SK-N-SH treated with all-trans-retinoic acid at 6 μM for 48 hours (cell line): ENCODE data around the gene GAPVD1.

Source experiments
- ATAC-seq: fragments of 200-7000 bp; cut with Tn5 transposase; 3 replicates; pipeline ENCODE4 v1.9.1; 2020; ENCODE audit warnings: mild to moderate bottlenecking, moderate library complexity
- ARNTL ChIP-seq: fragments of 450-650 bp; formaldehyde crosslinking; IDR thresholded peaks from 2 replicates; pipeline ENCODE4 v1.5.0; 2020; ENCODE audit warnings: low read depth, mild to moderate bottlenecking, moderate library complexity, borderline replicate concordance
- BACH2 ChIP-seq: fragments of 250-450 bp; sonication (Bioruptor Pico); IDR thresholded peaks from 2 replicates; pipeline ENCODE4 v1.9.0; 2021; ENCODE audit warnings: mild to moderate bottlenecking, borderline replicate concordance
- CREB5 ChIP-seq: fragments of 250-450 bp; sonication (Bioruptor Pico); IDR thresholded peaks from 2 replicates; pipeline ENCODE4 v1.5.1; 2020; ENCODE audit warnings: low read depth, mild to moderate bottlenecking, moderate library complexity
- CSDC2 ChIP-seq: fragments of 250-450 bp; sonication (Bioruptor Pico); IDR thresholded peaks from 2 replicates; pipeline ENCODE4 v1.5.0; 2020; ENCODE audit warnings: mild to moderate bottlenecking, moderate library complexity
- CSRNP3 ChIP-seq: fragments of 250-450 bp; sonication (Bioruptor Pico); IDR thresholded peaks from 2 replicates; pipeline ENCODE4 v1.5.1; 2021; ENCODE audit warnings: mild to moderate bottlenecking, moderate library complexity
- ESRRG ChIP-seq: fragments of 250-450 bp; sonication (Bioruptor Pico); IDR thresholded peaks from 2 replicates; pipeline ENCODE4 v1.6.1; 2021; ENCODE audit warnings: mild to moderate bottlenecking
- OSR1 ChIP-seq: fragments of 250-450 bp; sonication (Bioruptor Pico); IDR thresholded peaks from 2 replicates; pipeline ENCODE4 v1.8.0; 2022; ENCODE audit warnings: moderate library complexity, mild to moderate bottlenecking, inconsistent platforms
- PATZ1 ChIP-seq: fragments of 250-450 bp; sonication (Bioruptor Pico); IDR thresholded peaks from 2 replicates; pipeline ENCODE4 v1.8.0; 2020; ENCODE audit warnings: mild to moderate bottlenecking, moderate library complexity, borderline replicate concordance
- POU6F1 ChIP-seq: fragments of 250-450 bp; sonication (Bioruptor Pico); IDR thresholded peaks from 2 replicates; pipeline ENCODE4 v1.8.0; 2021; ENCODE audit warnings: low read depth, mild to moderate bottlenecking, moderate library complexity, borderline replicate concordance
- PPARA ChIP-seq: fragments of 250-450 bp; sonication (Bioruptor Pico); IDR thresholded peaks from 2 replicates; pipeline ENCODE4 v1.5.0; 2020; ENCODE audit warnings: mild to moderate bottlenecking, borderline replicate concordance
- RARB ChIP-seq: fragments of 250-450 bp; sonication (Bioruptor Pico); IDR thresholded peaks from 2 replicates; pipeline ENCODE4 v1.8.0; 2021; ENCODE audit warnings: mild to moderate bottlenecking, moderate library complexity
- SNAI2 ChIP-seq: fragments of 250-450 bp; sonication (Bioruptor Pico); IDR thresholded peaks from 2 replicates; pipeline ENCODE4 v1.5.0; 2020; ENCODE audit warnings: mild to moderate bottlenecking, moderate library complexity
- TCF4 ChIP-seq: fragments of 250-450 bp; sonication (Bioruptor Pico); IDR thresholded peaks from 2 replicates; pipeline ENCODE4 v1.8.0; 2021; ENCODE audit warnings: mild to moderate bottlenecking, moderate library complexity, borderline replicate concordance
- TOX ChIP-seq: fragments of 250-450 bp; sonication (Bioruptor Pico); IDR thresholded peaks from 2 replicates; pipeline ENCODE4 v1.8.0; 2021; ENCODE audit warnings: mild to moderate bottlenecking, moderate library complexity, borderline replicate concordance
- TSHZ2 ChIP-seq: fragments of 250-450 bp; sonication (Bioruptor Pico); IDR thresholded peaks from 2 replicates; pipeline ENCODE4 v1.5.0; 2020; ENCODE audit warnings: mild to moderate bottlenecking, moderate library complexity
- ZC3H10 ChIP-seq: fragments of 250-450 bp; sonication (Bioruptor Pico); IDR thresholded peaks from 2 replicates; pipeline ENCODE4 v1.5.1; 2021; ENCODE audit warnings: mild to moderate bottlenecking, moderate library complexity
- ZFP3 ChIP-seq: fragments of 250-450 bp; sonication (Bioruptor Pico); IDR thresholded peaks from 2 replicates; pipeline ENCODE4 v1.5.0; 2020; ENCODE audit warnings: mild to moderate bottlenecking, moderate library complexity
- ZFP30 ChIP-seq: fragments of 450-650 bp; formaldehyde crosslinking; IDR thresholded peaks from 2 replicates; pipeline ENCODE4 v1.5.0; 2022; ENCODE audit warnings: mild to moderate bottlenecking, moderate library complexity
- ZNF565 ChIP-seq: fragments of 450-650 bp; formaldehyde crosslinking; conservative IDR thresholded peaks from 2 replicates; pipeline ENCODE4 v1.5.0; 2020; ENCODE audit warnings: low read depth, mild to moderate bottlenecking, moderate library complexity
- ZNF70 ChIP-seq: fragments of 450-650 bp; formaldehyde crosslinking; IDR thresholded peaks from 2 replicates; pipeline ENCODE4 v1.5.0; 2020; ENCODE audit warnings: mild to moderate bottlenecking, moderate library complexity
- ZNF8 ChIP-seq: fragments of 450-650 bp; formaldehyde crosslinking; IDR thresholded peaks from 2 replicates; pipeline ENCODE4 v1.5.0; 2020; ENCODE audit warnings: mild to moderate bottlenecking, moderate library complexity

The GAPVD1 gene

GRCh38 chr9:125238127-125238914 lies 23.3 kb upstream of the GAPVD1 start:
- TF ChIP-seq PPARA, result no peak
- no peak for TF ChIP-seq ZC3H10
- TF ChIP-seq ZNF8 (CRISPR knock-in tag), result no peak
- no peak for TF ChIP-seq PATZ1 (CRISPR knock-in tag)
- TF ChIP-seq ZFP3 (CRISPR knock-in tag), result no peak
- TF ChIP-seq CSRNP3 (CRISPR knock-in tag), result no peak
- no peak for TF ChIP-seq RARB (CRISPR knock-in tag)
- TF ChIP-seq ESRRG (CRISPR knock-in tag), result no peak
- TF ChIP-seq TCF4 (CRISPR knock-in tag), result no peak
- no peak for TF ChIP-seq CSDC2 (CRISPR knock-in tag)
- TF ChIP-seq TOX (CRISPR knock-in tag), result no peak
- no peak for TF ChIP-seq ARNTL (CRISPR knock-in tag)
- no peak for TF ChIP-seq ZNF70
- TF ChIP-seq TSHZ2 (CRISPR knock-in tag), result no peak
- TF ChIP-seq SNAI2 (CRISPR knock-in tag), result no peak
- TF ChIP-seq ZNF565 (CRISPR knock-in tag), result no peak
- no peak for TF ChIP-seq OSR1
- ATAC-seq, result no peak

- TF ChIP-seq CSDC2 (CRISPR knock-in tag), result no peak
- ATAC-seq, result no peak
Measured at GRCh38 chr9:125238915-125239446, 22.6 kb upstream of the GAPVD1 start.

GRCh38 chr9:125239631-125240597 lies 21.7 kb upstream of the GAPVD1 start:
- no peak for ATAC-seq
- TF ChIP-seq TOX (CRISPR knock-in tag) (no peak), ESRRG (CRISPR knock-in tag) (no peak), CREB5 (CRISPR knock-in tag) (no peak), PPARA (no peak), ZFP3 (CRISPR knock-in tag) (no peak), POU6F1 (CRISPR knock-in tag) (no peak), CSRNP3 (CRISPR knock-in tag) (no peak), TSHZ2 (CRISPR knock-in tag) (no peak), ARNTL (CRISPR knock-in tag) (no peak), CSDC2 (CRISPR knock-in tag) (no peak), ZFP30 (CRISPR knock-in tag) (no peak), BACH2 (no peak), ZNF565 (CRISPR knock-in tag) (no peak)
